A549 (cell line): Measurements from ENCODE around the gene PLCD3.

Experiments
- CHD2 ChIP-seq: fragments of 150-350 bp; IDR thresholded peaks from 2 replicates; pipeline ENCODE4 v1.6.1; 2014; ENCODE audit warnings: low read length; ENCODE audit not compliant: partially characterized antibody
- CHD4 ChIP-seq: fragments of 200-600 bp; sonication (generic); IDR thresholded peaks from 2 replicates; pipeline ENCODE4 v1.6.1; 2016; ENCODE audit warnings: antibody characterized with exemption, mild to moderate bottlenecking, borderline replicate concordance
- EP300 ChIP-seq, 2 experiments: fragments of >200 bp; sonication (Bioruptor Twin); formaldehyde crosslinking; IDR thresholded peaks; 2 replicates in 1 of 2; 3 replicates in 1 of 2; pipeline ENCODE4 v1.6.1; 2016 to 2017
- HOXB13 ChIP-seq: fragments of 250-450 bp; sonication (Bioruptor Pico); IDR thresholded peaks from 2 replicates; pipeline ENCODE4 v1.5.0; 2020; ENCODE audit warnings: low read depth, mild to moderate bottlenecking, moderate library complexity
- KDM5A ChIP-seq: fragments of 200-600 bp; sonication (generic); IDR thresholded peaks from 2 replicates; pipeline ENCODE4 v1.6.1; 2016; ENCODE audit warnings: antibody characterized with exemption, mild to moderate bottlenecking
- RAD21 ChIP-seq, 2 experiments: fragments of >200 bp in 1 of 2; sonication (Bioruptor Twin) in 1 of 2; formaldehyde crosslinking in 1 of 2; IDR thresholded peaks in 1 of 2; conservative IDR thresholded peaks in 1 of 2; 2 replicates in 1 of 2; 3 replicates in 1 of 2; pipeline ENCODE4 v1.6.1; 2012 to 2018; ENCODE audit warnings: inconsistent platforms in 1 of 2
- RNF2 ChIP-seq: fragments of 200-600 bp; sonication (generic); IDR thresholded peaks from 2 replicates; pipeline ENCODE4 v1.6.1; 2016; ENCODE audit warnings: low read depth, mild to moderate bottlenecking, antibody characterized with exemption, moderate library complexity, borderline replicate concordance
- TF ChIP-seq, protein P1 (sequence below): fragments of 450-650 bp; IDR thresholded peaks from 2 replicates; pipeline ENCODE4 v1.6.1; 2014; ENCODE audit warnings: antibody characterized with exemption
- TF ChIP-seq, protein P2 (sequence below): fragments of >200 bp; sonication (Bioruptor Twin); formaldehyde crosslinking; IDR thresholded peaks from 3 replicates; pipeline ENCODE4 v1.5.1; 2016

DNA sequence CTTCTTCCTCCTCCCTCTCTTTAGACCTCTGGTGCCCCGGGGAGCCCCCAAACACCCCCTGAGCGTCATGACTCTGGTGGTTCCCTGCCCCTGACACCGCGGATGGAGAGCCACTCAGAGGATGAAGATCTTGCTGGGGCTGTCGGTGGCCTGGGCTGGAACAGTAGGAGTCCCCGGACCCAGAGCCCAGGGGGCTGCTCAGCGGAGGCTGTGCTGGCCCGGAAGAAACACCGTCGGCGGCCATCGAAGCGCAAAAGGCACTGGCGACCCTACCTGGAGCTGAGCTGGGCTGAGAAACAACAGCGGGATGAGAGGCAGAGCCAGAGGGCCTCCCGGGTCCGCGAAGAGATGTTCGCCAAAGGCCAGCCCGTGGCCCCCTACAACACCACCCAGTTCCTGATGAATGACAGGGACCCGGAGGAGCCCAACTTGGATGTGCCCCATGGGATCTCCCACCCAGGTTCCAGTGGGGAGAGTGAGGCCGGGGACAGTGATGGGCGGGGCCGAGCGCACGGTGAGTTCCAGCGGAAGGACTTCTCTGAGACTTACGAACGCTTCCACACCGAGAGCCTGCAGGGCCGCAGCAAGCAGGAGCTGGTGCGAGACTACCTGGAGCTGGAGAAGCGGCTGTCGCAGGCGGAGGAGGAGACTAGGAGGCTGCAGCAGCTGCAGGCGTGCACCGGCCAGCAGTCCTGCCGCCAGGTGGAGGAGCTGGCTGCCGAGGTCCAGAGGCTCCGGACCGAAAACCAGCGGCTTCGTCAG, 36.9 kb upstream of the PLCD3 start:
- TF ChIP-seq, protein P1, sequence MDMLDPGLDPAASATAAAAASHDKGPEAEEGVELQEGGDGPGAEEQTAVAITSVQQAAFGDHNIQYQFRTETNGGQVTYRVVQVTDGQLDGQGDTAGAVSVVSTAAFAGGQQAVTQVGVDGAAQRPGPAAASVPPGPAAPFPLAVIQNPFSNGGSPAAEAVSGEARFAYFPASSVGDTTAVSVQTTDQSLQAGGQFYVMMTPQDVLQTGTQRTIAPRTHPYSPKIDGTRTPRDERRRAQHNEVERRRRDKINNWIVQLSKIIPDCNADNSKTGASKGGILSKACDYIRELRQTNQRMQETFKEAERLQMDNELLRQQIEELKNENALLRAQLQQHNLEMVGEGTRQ, result no peak
- TF ChIP-seq EP300 (IDR thresholded peaks at IDR 0.05), result no peak
- TF ChIP-seq CHD4, result no peak
- TF ChIP-seq, protein P2, sequence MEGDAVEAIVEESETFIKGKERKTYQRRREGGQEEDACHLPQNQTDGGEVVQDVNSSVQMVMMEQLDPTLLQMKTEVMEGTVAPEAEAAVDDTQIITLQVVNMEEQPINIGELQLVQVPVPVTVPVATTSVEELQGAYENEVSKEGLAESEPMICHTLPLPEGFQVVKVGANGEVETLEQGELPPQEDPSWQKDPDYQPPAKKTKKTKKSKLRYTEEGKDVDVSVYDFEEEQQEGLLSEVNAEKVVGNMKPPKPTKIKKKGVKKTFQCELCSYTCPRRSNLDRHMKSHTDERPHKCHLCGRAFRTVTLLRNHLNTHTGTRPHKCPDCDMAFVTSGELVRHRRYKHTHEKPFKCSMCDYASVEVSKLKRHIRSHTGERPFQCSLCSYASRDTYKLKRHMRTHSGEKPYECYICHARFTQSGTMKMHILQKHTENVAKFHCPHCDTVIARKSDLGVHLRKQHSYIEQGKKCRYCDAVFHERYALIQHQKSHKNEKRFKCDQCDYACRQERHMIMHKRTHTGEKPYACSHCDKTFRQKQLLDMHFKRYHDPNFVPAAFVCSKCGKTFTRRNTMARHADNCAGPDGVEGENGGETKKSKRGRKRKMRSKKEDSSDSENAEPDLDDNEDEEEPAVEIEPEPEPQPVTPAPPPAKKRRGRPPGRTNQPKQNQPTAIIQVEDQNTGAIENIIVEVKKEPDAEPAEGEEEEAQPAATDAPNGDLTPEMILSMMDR, result no peak
- TF ChIP-seq HOXB13 (CRISPR knock-in tag), result no peak
- no peak for TF ChIP-seq RNF2
- TF ChIP-seq KDM5A, result no peak
- TF ChIP-seq RAD21 (conservative IDR thresholded peaks at IDR 0.05 in 1 of 2, IDR thresholded peaks at IDR 0.05 in 1 of 2), result no peak
- no peak for TF ChIP-seq CHD2
